ENCODE results near the gene MAD1L1.

GRCh38 chr7:1967512-1968396 is 265.0 kb downstream of the MAD1L1 start:
- TF ChIP-seq CTCF (IDR thresholded peaks at IDR 0.05; ENCODE audit: low read depth, low read length, poor library complexity, severe bottlenecking) (no peak), EZH2phosphoT487 (IDR thresholded peaks at IDR 0.05; ENCODE audit: borderline replicate concordance, low read length) (no peak)
